GM21528 (cell line): ENCODE measurements around the gene COL5A1.

Experiments
- ATAC-seq: cut with Tn5 transposase; IDR thresholded peaks from one replicate; pipeline ENCODE4 v1.9.1; 2021; ENCODE audit warnings: mild to moderate bottlenecking, moderate library complexity; ENCODE audit not compliant: unreplicated experiment, low FRiP score

COL5A1 gene

GRCh38 chr9:134688661-134689320 is 47.2 kb downstream of the COL5A1 start:
- ATAC-seq, result no peak

GRCh38 chr9:134689321-134690181 is 47.9 kb downstream of the COL5A1 start:
- ATAC-seq, result no peak

GRCh38 chr9:134690301-134690751 is 48.7 kb downstream of the COL5A1 start:
- ATAC-seq, result no peak

- no peak for ATAC-seq
Measured at GRCh38 chr9:134690946-134691694, 49.5 kb downstream of the COL5A1 start.

GRCh38 chr9:134691695-134692572 is 50.3 kb downstream of the COL5A1 start:
- ATAC-seq, result no peak

- ATAC-seq, result no peak
Measured at GRCh38 chr9:134692573-134692860, 50.9 kb downstream of the COL5A1 start.

GRCh38 chr9:134693011-134693410 is 51.4 kb downstream of the COL5A1 start:
- ATAC-seq, result no peak

GRCh38 chr9:134693641-134694367 is 52.2 kb downstream of the COL5A1 start:
- ATAC-seq, result no peak

- no peak for ATAC-seq
Measured at GRCh38 chr9:134694368-134694665, 52.7 kb downstream of the COL5A1 start.

- no peak for ATAC-seq
Measured at GRCh38 chr9:134694714-134695113, 53.1 kb downstream of the COL5A1 start.

- no peak for ATAC-seq
Measured at GRCh38 chr9:134695144-134695543, 53.5 kb downstream of the COL5A1 start.

- no peak for ATAC-seq
Measured at GRCh38 chr9:134696433-134696832, 54.8 kb downstream of the COL5A1 start.

GRCh38 chr9:134698111-134698510 is 56.5 kb downstream of the COL5A1 start:
- ATAC-seq, result no peak

GRCh38 chr9:134698587-134699342 is 57.2 kb downstream of the COL5A1 start:
- no peak for ATAC-seq

GRCh38 chr9:134699343-134699740 is 57.7 kb downstream of the COL5A1 start:
- no peak for ATAC-seq

- no peak for ATAC-seq
Measured at GRCh38 chr9:134700636-134701350, 59.2 kb downstream of the COL5A1 start.

- ATAC-seq, result no peak
Measured at GRCh38 chr9:134701581-134702259, 60.1 kb downstream of the COL5A1 start.

GRCh38 chr9:134702291-134702690 is 60.7 kb downstream of the COL5A1 start:
- no peak for ATAC-seq
